GM23338 (cell line): ENCODE results near the gene PDE10A.

ENCODE experiments used
- POLR2AphosphoS5 ChIP-seq: IDR thresholded peaks from 2 replicates; pipeline ENCODE4 v1.6.1; 2016; ENCODE audit warnings: antibody characterized with exemption, low read depth
- STAT1 ChIP-seq: IDR thresholded peaks from one replicate; pipeline ENCODE4 v1.6.1; 2016; ENCODE audit warnings: antibody characterized with exemption; ENCODE audit not compliant: unreplicated experiment
- TF ChIP-seq, protein P1 (sequence below), 2 experiments: fragments of 200-600 bp in 1 of 2; sonication (generic) in 1 of 2; conservative IDR thresholded peaks; 2 replicates each; pipeline versions ENCODE4 v1.5.1 to v1.6.1; 2016 to 2017; ENCODE audit warnings: antibody characterized with exemption in 2 of 2, low read depth in 2 of 2, mild to moderate bottlenecking in 2 of 2, moderate library complexity in 1 of 2

DNA sequence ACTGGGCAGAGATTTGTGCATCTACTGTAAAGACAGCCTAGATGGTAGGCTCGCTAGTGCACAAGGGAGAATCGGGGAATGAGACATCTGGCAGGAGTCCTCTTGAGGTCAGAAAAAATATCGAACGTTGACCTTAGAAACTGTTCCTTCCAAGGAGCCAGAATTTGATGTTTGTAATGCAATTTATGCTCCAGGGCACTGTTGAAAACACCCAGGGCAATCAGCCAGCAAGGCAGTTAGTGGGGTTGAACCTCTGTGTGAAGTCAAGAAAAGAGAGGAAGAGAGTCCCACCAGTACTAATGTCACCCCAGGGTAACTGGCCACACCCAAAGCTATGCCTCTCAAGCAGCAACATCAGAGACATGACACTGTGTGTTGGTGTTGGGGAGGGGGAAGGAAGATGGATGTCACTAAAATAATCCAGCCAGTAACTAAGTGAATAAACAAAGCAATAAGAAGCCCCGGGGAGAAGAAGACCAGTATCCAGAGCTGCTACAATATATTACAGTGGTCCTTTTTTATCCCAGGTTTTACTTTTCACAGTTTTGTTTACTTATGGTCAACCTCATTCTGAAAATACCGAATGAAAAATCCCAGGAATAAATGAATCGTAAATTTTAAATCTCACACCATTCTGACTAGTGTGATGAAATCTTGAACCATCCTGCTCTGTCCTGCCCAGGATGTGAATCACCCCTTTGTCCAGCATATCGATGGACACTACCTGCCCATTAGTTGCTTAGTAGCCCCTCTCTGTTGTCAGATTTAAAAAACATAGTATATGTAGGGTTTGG, 32.9 kb upstream of the PDE10A start:
- no peak for TF ChIP-seq STAT1
- TF ChIP-seq, protein P1, sequence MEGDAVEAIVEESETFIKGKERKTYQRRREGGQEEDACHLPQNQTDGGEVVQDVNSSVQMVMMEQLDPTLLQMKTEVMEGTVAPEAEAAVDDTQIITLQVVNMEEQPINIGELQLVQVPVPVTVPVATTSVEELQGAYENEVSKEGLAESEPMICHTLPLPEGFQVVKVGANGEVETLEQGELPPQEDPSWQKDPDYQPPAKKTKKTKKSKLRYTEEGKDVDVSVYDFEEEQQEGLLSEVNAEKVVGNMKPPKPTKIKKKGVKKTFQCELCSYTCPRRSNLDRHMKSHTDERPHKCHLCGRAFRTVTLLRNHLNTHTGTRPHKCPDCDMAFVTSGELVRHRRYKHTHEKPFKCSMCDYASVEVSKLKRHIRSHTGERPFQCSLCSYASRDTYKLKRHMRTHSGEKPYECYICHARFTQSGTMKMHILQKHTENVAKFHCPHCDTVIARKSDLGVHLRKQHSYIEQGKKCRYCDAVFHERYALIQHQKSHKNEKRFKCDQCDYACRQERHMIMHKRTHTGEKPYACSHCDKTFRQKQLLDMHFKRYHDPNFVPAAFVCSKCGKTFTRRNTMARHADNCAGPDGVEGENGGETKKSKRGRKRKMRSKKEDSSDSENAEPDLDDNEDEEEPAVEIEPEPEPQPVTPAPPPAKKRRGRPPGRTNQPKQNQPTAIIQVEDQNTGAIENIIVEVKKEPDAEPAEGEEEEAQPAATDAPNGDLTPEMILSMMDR (conservative IDR thresholded peaks at IDR 0.05; ENCODE audit: low read depth in 2 of 2), result no peak
- TF ChIP-seq POLR2AphosphoS5, result no peak
